ENCODE results near the gene PEX1. TPM values are rescaled to one million over a fixed set of nuclear protein-coding genes. Genes with fewer than 3 reads are reported as not detected.

PEX1 gene
- total RNA-seq, 2 donors from 2014 or later = 18.4 to 20.6 TPM

GRCh38 chr7:92506363-92506762, 22.0 kb downstream of the PEX1 start:
- no peaks in the 10 kb centered on the region for H3K9me3 ChIP-seq
- no peak for DNase-seq
- no peak overlapping the region for H3K4me3 ChIP-seq
- no peaks in the 10 kb centered on the region for H3K4me1 ChIP-seq
- no peaks in the 10 kb centered on the region for H3K27me3 ChIP-seq
- intact Hi-C loops (cut with DNase I) = no loop called here
- H3K9ac ChIP-seq (ENCODE audit: low read depth in 2 of 2, low read length in 2 of 2) = no peak overlapping the region
- H3K36me3 ChIP-seq = no peaks in the 10 kb centered on the region
- no peak overlapping the region for H3K27ac ChIP-seq
- TF ChIP-seq CTCF (IDR thresholded peaks at IDR 0.05) = no peak

GRCh38 chr7:92504563-92504962, 23.8 kb downstream of the PEX1 start:
- H3K9ac ChIP-seq (ENCODE audit: low read depth in 2 of 2, low read length in 2 of 2) = no peak overlapping the region
- peaks cover 3% of the 10 kb centered on the region for H3K36me3 ChIP-seq
- no peak overlapping the region for H3K4me3 ChIP-seq
- no peak overlapping the region for H3K27ac ChIP-seq
- no peaks in the 10 kb centered on the region for H3K9me3 ChIP-seq
- no peak for DNase-seq
- intact Hi-C loops (cut with DNase I) = no loop called here
- no peaks in the 10 kb centered on the region for H3K27me3 ChIP-seq
- no peak for TF ChIP-seq CTCF (IDR thresholded peaks at IDR 0.05)
- H3K4me1 ChIP-seq = no peaks in the 10 kb centered on the region

GRCh38 chr7:92503767-92504166, 24.6 kb downstream of the PEX1 start:
- H3K27ac ChIP-seq = no peak overlapping the region
- no peak overlapping the region for H3K4me3 ChIP-seq
- DNase-seq = no peak
- no peak for TF ChIP-seq CTCF (IDR thresholded peaks at IDR 0.05)
- H3K9ac ChIP-seq (ENCODE audit: low read depth in 2 of 2, low read length in 2 of 2) = no peak overlapping the region
- intact Hi-C loops (cut with DNase I) = no loop called here
- no peaks in the 10 kb centered on the region for H3K9me3 ChIP-seq
- H3K4me1 ChIP-seq = no peaks in the 10 kb centered on the region
- peaks cover 3% of the 10 kb centered on the region for H3K36me3 ChIP-seq
- H3K27me3 ChIP-seq = no peaks in the 10 kb centered on the region

GRCh38 chr7:92498557-92498956, 29.8 kb downstream of the PEX1 start:
- H3K9me3 ChIP-seq = no peaks in the 10 kb centered on the region
- TF ChIP-seq CTCF (IDR thresholded peaks at IDR 0.05) = no peak
- no peaks in the 10 kb centered on the region for H3K27me3 ChIP-seq
- DNase-seq = no peak
- H3K27ac ChIP-seq = no peak overlapping the region
- no peaks in the 10 kb centered on the region for H3K4me1 ChIP-seq
- no peak overlapping the region for H3K9ac ChIP-seq (ENCODE audit: low read depth in 2 of 2, low read length in 2 of 2)
- H3K36me3 ChIP-seq = peaks cover 3% of the 10 kb centered on the region
- intact Hi-C loops (cut with DNase I) = no loop called here
- no peak overlapping the region for H3K4me3 ChIP-seq

- H3K36me3 ChIP-seq = peaks cover 10% of the 10 kb centered on the region
- no peak for TF ChIP-seq CTCF (IDR thresholded peaks at IDR 0.05)
- H3K27ac ChIP-seq = no peak overlapping the region
- H3K9me3 ChIP-seq = no peaks in the 10 kb centered on the region
- H3K4me3 ChIP-seq = no peak overlapping the region
- no peaks in the 10 kb centered on the region for H3K4me1 ChIP-seq
- no peak for DNase-seq
- intact Hi-C loops (cut with DNase I) = no loop called here
- H3K9ac ChIP-seq (ENCODE audit: low read depth in 2 of 2, low read length in 2 of 2) = no peak overlapping the region
- no peaks in the 10 kb centered on the region for H3K27me3 ChIP-seq
These were observed 31.4 kb downstream of the PEX1 start for GRCh38 chr7:92496876-92497275.

- intact Hi-C loops (cut with DNase I) = no loop called here
- Histone ChIP-seq H3K36me3 (peaks cover 7% of the 10 kb centered on the region), H3K4me3 (no peak overlapping the region), H3K4me1 (no peaks in the 10 kb centered on the region), H3K9me3 (no peaks in the 10 kb centered on the region), H3K27me3 (no peaks in the 10 kb centered on the region), H3K9ac (ENCODE audit: low read depth in 2 of 2, low read length in 2 of 2) (no peak overlapping the region), H3K27ac (no peak overlapping the region)
- TF ChIP-seq CTCF (IDR thresholded peaks at IDR 0.05) = no peak
- DNase-seq = no peak
These were observed 38.7 kb downstream of the PEX1 start for GRCh38 chr7:92489634-92490033.

Data from colonic mucosa (tissue), 4 donors.